A549 (cell line): ENCODE data around the gene TC2N. TPM values are rescaled to one million over a fixed set of nuclear protein-coding genes. Genes with fewer than 3 reads are reported as not detected.

ENCODE experiments used
- ATAC-seq, 2 experiments: fragments of 200-7000 bp in 1 of 2; fragments of >200 bp in 1 of 2; cut with Nextera tagmentation in 1 of 2; cut with Tn5 transposase in 1 of 2; 3 replicates each; pipeline versions ENCODE4 v1.8.0 to v1.9.1; 2018 to 2020; ENCODE audit warnings: mild to moderate bottlenecking in 1 of 2, moderate library complexity in 1 of 2
- CTCF ChIA-PET: fragments of 300-600 bp; sonication (Branson Sonifier 250); formaldehyde crosslinking; extraction: SDS; loops from one replicate; lab custom pipeline; 2021; ENCODE audit warnings: antibody characterized with exemption, inconsistent platforms; lab: Yijun Ruan, JAX
- POLR2A ChIA-PET: fragments of 350-600 bp; formaldehyde crosslinking; extraction: SDS; loops from one replicate; lab custom pipeline; 2021; ENCODE audit warnings: antibody characterized with exemption, inconsistent platforms; lab: Yijun Ruan, JAX
- DNase-seq, 2 experiments: peaks; one replicate each; pipeline versions ENCODE4 v3.0.0 to v3.0.0-alpha.2; 2011 to 2016; ENCODE audit warnings: low read depth in 1 of 2, low spot score in 1 of 2
- FAIRE-seq: peaks from 2 replicates; lab custom pipeline; 2011; peaks lifted over from hg19 to GRCh38; lab: Jason Lieb, UNC
- H3K27ac ChIP-seq, 2 experiments: fragments of >200 bp; sonication (Bioruptor Twin); formaldehyde crosslinking; 3 replicates each; pipeline ENCODE4 v1.5.1; 2016 to 2017
- H3K4me1 ChIP-seq: fragments of >200 bp; sonication (Bioruptor Twin); formaldehyde crosslinking; 3 replicates; pipeline ENCODE4 v1.6.1; 2016
- H3K4me2 ChIP-seq: fragments of >200 bp; sonication (Bioruptor Twin); formaldehyde crosslinking; 3 replicates; pipeline ENCODE4 v1.6.1; 2016
- H3K4me3 ChIP-seq: fragments of >200 bp; sonication (Bioruptor Twin); formaldehyde crosslinking; 3 replicates; pipeline ENCODE4 v1.5.1; 2016
- H3K9me3 ChIP-seq: fragments of >200 bp; sonication (Bioruptor Twin); formaldehyde crosslinking; 3 replicates; pipeline ENCODE4 v1.6.1; 2016
- BCL3 ChIP-seq: fragments of >200 bp; sonication (Bioruptor Twin); formaldehyde crosslinking; IDR thresholded peaks from 3 replicates; pipeline ENCODE4 v1.6.1; 2016
- CEBPB ChIP-seq, 2 experiments: fragments of >200 bp in 1 of 2; sonication (Bioruptor Twin) in 1 of 2; formaldehyde crosslinking in 1 of 2; IDR thresholded peaks; 2 replicates each; pipeline ENCODE4 v1.6.1; 2012 to 2016
- CHD4 ChIP-seq: fragments of 200-600 bp; sonication (generic); IDR thresholded peaks from 2 replicates; pipeline ENCODE4 v1.6.1; 2016; ENCODE audit warnings: antibody characterized with exemption, mild to moderate bottlenecking, borderline replicate concordance
- EHF ChIP-seq: fragments of 250-450 bp; sonication (Bioruptor Pico); IDR thresholded peaks from 2 replicates; pipeline ENCODE4 v1.5.0; 2020; ENCODE audit warnings: mild to moderate bottlenecking
- EP300 ChIP-seq, 2 experiments: fragments of >200 bp; sonication (Bioruptor Twin); formaldehyde crosslinking; IDR thresholded peaks; 2 replicates in 1 of 2; 3 replicates in 1 of 2; pipeline ENCODE4 v1.6.1; 2016 to 2017
- ESRRA ChIP-seq: fragments of 150-350 bp; IDR thresholded peaks from 2 replicates; pipeline ENCODE4 v1.6.1; 2014; ENCODE audit warnings: mild to moderate bottlenecking, low read length, borderline replicate concordance
- FOSB ChIP-seq: fragments of 250-450 bp; sonication (Bioruptor Pico); IDR thresholded peaks from 2 replicates; pipeline ENCODE4 v1.5.0; 2020; ENCODE audit warnings: mild to moderate bottlenecking, moderate library complexity
- HDAC2 ChIP-seq: fragments of 200-600 bp; sonication (generic); IDR thresholded peaks from 2 replicates; pipeline ENCODE4 v1.6.1; 2016
- HEYL ChIP-seq: fragments of 250-450 bp; sonication (Bioruptor Pico); IDR thresholded peaks from 2 replicates; pipeline ENCODE4 v1.8.0; 2021; ENCODE audit warnings: mild to moderate bottlenecking, moderate library complexity
- HOXB13 ChIP-seq: fragments of 250-450 bp; sonication (Bioruptor Pico); IDR thresholded peaks from 2 replicates; pipeline ENCODE4 v1.5.0; 2020; ENCODE audit warnings: low read depth, mild to moderate bottlenecking, moderate library complexity
- KDM1A ChIP-seq: fragments of 200-600 bp; sonication (generic); IDR thresholded peaks from 2 replicates; pipeline ENCODE4 v1.6.1; 2016; ENCODE audit warnings: low read depth, mild to moderate bottlenecking
- KDM5A ChIP-seq: fragments of 200-600 bp; sonication (generic); IDR thresholded peaks from 2 replicates; pipeline ENCODE4 v1.6.1; 2016; ENCODE audit warnings: antibody characterized with exemption, mild to moderate bottlenecking
- MAZ ChIP-seq: fragments of 150-350 bp; IDR thresholded peaks from 2 replicates; pipeline ENCODE4 v1.6.1; 2014; ENCODE audit warnings: antibody characterized with exemption, low read depth, low read length, borderline replicate concordance
- RAD21 ChIP-seq, 2 experiments: fragments of >200 bp in 1 of 2; sonication (Bioruptor Twin) in 1 of 2; formaldehyde crosslinking in 1 of 2; IDR thresholded peaks in 1 of 2; conservative IDR thresholded peaks in 1 of 2; 2 replicates in 1 of 2; 3 replicates in 1 of 2; pipeline ENCODE4 v1.6.1; 2012 to 2018; ENCODE audit warnings: inconsistent platforms in 1 of 2
- RARB ChIP-seq: fragments of 250-450 bp; sonication (Bioruptor Pico); IDR thresholded peaks from 2 replicates; pipeline ENCODE4 v1.8.0; 2021; ENCODE audit warnings: mild to moderate bottlenecking, moderate library complexity
- RFX5 ChIP-seq: fragments of 450-650 bp; IDR thresholded peaks from 2 replicates; pipeline ENCODE4 v1.7.1; 2014; ENCODE audit warnings: antibody characterized with exemption, mild to moderate bottlenecking, moderate library complexity
- RNF2 ChIP-seq: fragments of 200-600 bp; sonication (generic); IDR thresholded peaks from 2 replicates; pipeline ENCODE4 v1.6.1; 2016; ENCODE audit warnings: low read depth, mild to moderate bottlenecking, antibody characterized with exemption, moderate library complexity, borderline replicate concordance
- SREBF2 ChIP-seq: fragments of 450-650 bp; IDR thresholded peaks from 2 replicates; pipeline ENCODE4 v1.6.1; 2014; ENCODE audit warnings: mild to moderate bottlenecking, moderate library complexity
- ZC3H11A ChIP-seq: fragments of 450-650 bp; IDR thresholded peaks from 2 replicates; pipeline ENCODE4 v1.6.1; 2014; ENCODE audit warnings: antibody characterized with exemption, mild to moderate bottlenecking
- ZFP36 ChIP-seq: fragments of 450-650 bp; IDR thresholded peaks from 2 replicates; pipeline ENCODE4 v1.6.1; 2014; ENCODE audit warnings: borderline replicate concordance; ENCODE audit not compliant: partially characterized antibody
- ZSCAN20 ChIP-seq: fragments of 250-450 bp; sonication (Bioruptor Pico); IDR thresholded peaks from 2 replicates; pipeline ENCODE4 v1.8.0; 2022; ENCODE audit warnings: mild to moderate bottlenecking, moderate library complexity
- WGBS: methylation state at CpG from one replicate; pipeline ENCODE4 v1.1.6; 2017; ENCODE audit errors: missing lambda C conversion rate; 5-methylcytosine and 5-hydroxymethylcytosine counted together
- polyA plus RNA-seq, 4 experiments: library from polyadenylated mRNA; depleted of rRNA in 3 of 4; stranded (reverse); fragments of >200 nt; fragmentation: RNase III in 1 of 4; extraction: RNeasy Plus Mini Kit Qiagen cat#74134 plus additional on column Dnase treatment in 1 of 4; gene quantifications; 2 replicates in 3 of 4; 3 replicates in 1 of 4; pipeline ENCODE4 v1.2.3, GENCODE V29; 2011 to 2017
- TF ChIP-seq, protein P1 (sequence below): fragments of 200-600 bp; sonication (generic); IDR thresholded peaks from 2 replicates; pipeline ENCODE4 v1.6.1; 2016; ENCODE audit warnings: antibody characterized with exemption, mild to moderate bottlenecking, moderate library complexity

TC2N gene
- polyA plus RNA-seq, 2 of the 4 experiments (the other 2 are of a cell fraction) = 0.43 to 5.5 TPM

GRCh38 chr14:91870890-91871289 lies 3.6 kb upstream of the TC2N start:
- CTCF ChIA-PET = interaction anchor here (2.3 kb wide), 1 partner anchor 9 kb away, joined by 8 read pairs; no protein-coding TSS in a partner anchor
- H3K9me3 ChIP-seq = no peaks in the 10 kb centered on the region
- DNase-seq (no peak), FAIRE-seq (no peak), ATAC-seq (no peak)
- no peak overlapping the region for H3K4me3 ChIP-seq
- POLR2A ChIA-PET = no interaction called here
- H3K4me2 ChIP-seq = no peak overlapping the region
- peak overlapping the region; percentile 47 to 62; a peak in 2 of 6 replicates for H3K27ac ChIP-seq
- H3K4me1 ChIP-seq = peaks cover 52% of the 10 kb centered on the region
- WGBS = 41% methylated on average over 2 of the region's 2 CpGs
- TF ChIP-seq EHF (CRISPR knock-in tag) = no peak
- TF ChIP-seq ZFP36 = no peak
- no peak for TF ChIP-seq ESRRA
- no peak for TF ChIP-seq RAD21 (conservative IDR thresholded peaks at IDR 0.05 in 1 of 2, IDR thresholded peaks at IDR 0.05 in 1 of 2)
- TF ChIP-seq HEYL = no peak
- no peak for TF ChIP-seq SREBF2
- TF ChIP-seq CHD4 = no peak
- TF ChIP-seq, all 56 proteins: peak for 0

GRCh38 chr14:91870001-91870400 lies 2.7 kb upstream of the TC2N start:
- Histone ChIP-seq H3K4me1 (peaks cover 43% of the 10 kb centered on the region), H3K9me3 (no peaks in the 10 kb centered on the region), H3K4me3 (no peak overlapping the region), H3K27ac (peak overlapping the region; percentile 33 to 47; a peak in 4 of 6 replicates), H3K4me2 (peak overlapping the region; percentile 48)
- TF ChIP-seq ZC3H11A (no peak), RFX5 (no peak), ZSCAN20 (no peak), FOSB (CRISPR knock-in tag) (no peak), MAZ (no peak), CEBPB (IDR thresholded peaks at IDR 0.05) (no peak)
- CTCF ChIA-PET = interaction anchor here (0.6 to 1.2 kb wide), 2 partner anchors 11 to 32 kb away, joined by 3 to 4 read pairs; no protein-coding TSS in a partner anchor
- WGBS = 45% methylated on average over 14 of the region's 16 CpGs
- DNase-seq = peak in 1 of 2 experiments; percentile 15
- ATAC-seq = no peak; a peak in 1 of 6 replicates
- FAIRE-seq = no peak
- POLR2A ChIA-PET = no interaction called here

- POLR2A ChIA-PET = no interaction called here
- CTCF ChIA-PET = interaction anchor here (0.6 to 1.2 kb wide), 2 partner anchors 10 to 31 kb away, joined by 3 to 4 read pairs; no protein-coding TSS in a partner anchor
- ATAC-seq = no peak
- peak overlapping the region; percentile 33 to 47; a peak in 4 of 6 replicates for H3K27ac ChIP-seq
- peaks cover 43% of the 10 kb centered on the region for H3K4me1 ChIP-seq
- TF ChIP-seq RNF2 (no peak), FOSB (CRISPR knock-in tag) (no peak), RARB (CRISPR knock-in tag) (no peak), RAD21 (conservative IDR thresholded peaks at IDR 0.05 in 1 of 2, IDR thresholded peaks at IDR 0.05 in 1 of 2) (no peak), HEYL (no peak), BCL3 (no peak)
- peak overlapping the region; percentile 48 for H3K4me2 ChIP-seq
- FAIRE-seq = no peak
- WGBS = 53% methylated on average over 8 of the region's 8 CpGs
- no peak overlapping the region for H3K4me3 ChIP-seq
- DNase-seq = no peak
- no peaks in the 10 kb centered on the region for H3K9me3 ChIP-seq
Observed at GRCh38 chr14:91869556-91869955, 2.2 kb upstream of the TC2N start.

DNA sequence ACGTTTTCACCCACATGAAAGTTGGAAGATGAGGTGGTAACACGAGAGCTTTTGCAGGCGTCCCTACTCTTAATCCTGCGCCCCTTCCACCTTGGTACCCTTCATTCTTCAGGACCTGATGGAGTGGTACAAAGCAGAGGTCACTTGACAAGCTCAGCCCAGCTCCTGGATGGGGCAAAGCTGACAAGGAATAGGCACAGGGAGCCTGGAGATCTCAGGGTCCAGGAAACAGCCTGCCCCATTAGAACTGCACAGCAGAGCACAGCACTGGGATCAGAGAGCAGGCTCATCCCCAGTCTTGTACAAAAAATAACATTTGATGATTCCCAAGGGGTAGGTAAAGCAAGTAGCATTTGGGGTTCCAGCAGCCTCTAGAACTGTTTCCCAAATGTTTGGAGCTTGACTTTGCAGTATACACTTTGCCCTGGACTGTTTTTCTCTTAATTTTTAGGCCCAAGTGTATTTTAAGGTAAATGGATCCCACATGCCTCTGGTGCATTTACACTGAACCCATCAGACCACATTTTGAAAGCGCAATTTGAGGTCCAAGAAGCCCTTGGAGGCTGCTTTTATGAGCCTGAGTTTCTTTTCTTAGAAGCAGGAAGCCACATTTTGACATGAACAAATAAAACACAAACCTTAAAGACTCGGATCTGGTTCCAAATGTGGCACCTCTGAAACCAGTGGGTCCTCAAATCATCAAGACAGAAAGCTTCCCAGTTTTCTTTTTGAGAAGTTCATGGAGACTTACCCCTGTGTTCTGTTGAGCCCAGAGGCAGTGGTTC lies 633 bp downstream of the TC2N start:
- ATAC-seq = no peak
- H3K4me3 ChIP-seq = no peak overlapping the region
- FAIRE-seq = no peak
- CTCF ChIA-PET = interaction anchor here (0.8 to 1.1 kb wide), 2 partner anchors 8 to 45 kb away, joined by 3 read pairs; no protein-coding TSS in a partner anchor
- 66% methylated on average over 6 of the region's 6 CpGs for WGBS
- no peak overlapping the region for H3K4me2 ChIP-seq
- no peaks in the 10 kb centered on the region for H3K9me3 ChIP-seq
- TF ChIP-seq, protein P1, sequence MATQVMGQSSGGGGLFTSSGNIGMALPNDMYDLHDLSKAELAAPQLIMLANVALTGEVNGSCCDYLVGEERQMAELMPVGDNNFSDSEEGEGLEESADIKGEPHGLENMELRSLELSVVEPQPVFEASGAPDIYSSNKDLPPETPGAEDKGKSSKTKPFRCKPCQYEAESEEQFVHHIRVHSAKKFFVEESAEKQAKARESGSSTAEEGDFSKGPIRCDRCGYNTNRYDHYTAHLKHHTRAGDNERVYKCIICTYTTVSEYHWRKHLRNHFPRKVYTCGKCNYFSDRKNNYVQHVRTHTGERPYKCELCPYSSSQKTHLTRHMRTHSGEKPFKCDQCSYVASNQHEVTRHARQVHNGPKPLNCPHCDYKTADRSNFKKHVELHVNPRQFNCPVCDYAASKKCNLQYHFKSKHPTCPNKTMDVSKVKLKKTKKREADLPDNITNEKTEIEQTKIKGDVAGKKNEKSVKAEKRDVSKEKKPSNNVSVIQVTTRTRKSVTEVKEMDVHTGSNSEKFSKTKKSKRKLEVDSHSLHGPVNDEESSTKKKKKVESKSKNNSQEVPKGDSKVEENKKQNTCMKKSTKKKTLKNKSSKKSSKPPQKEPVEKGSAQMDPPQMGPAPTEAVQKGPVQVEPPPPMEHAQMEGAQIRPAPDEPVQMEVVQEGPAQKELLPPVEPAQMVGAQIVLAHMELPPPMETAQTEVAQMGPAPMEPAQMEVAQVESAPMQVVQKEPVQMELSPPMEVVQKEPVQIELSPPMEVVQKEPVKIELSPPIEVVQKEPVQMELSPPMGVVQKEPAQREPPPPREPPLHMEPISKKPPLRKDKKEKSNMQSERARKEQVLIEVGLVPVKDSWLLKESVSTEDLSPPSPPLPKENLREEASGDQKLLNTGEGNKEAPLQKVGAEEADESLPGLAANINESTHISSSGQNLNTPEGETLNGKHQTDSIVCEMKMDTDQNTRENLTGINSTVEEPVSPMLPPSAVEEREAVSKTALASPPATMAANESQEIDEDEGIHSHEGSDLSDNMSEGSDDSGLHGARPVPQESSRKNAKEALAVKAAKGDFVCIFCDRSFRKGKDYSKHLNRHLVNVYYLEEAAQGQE = no peak
- TF ChIP-seq KDM1A = no peak
- no peak for TF ChIP-seq HOXB13 (CRISPR knock-in tag)
- TF ChIP-seq SREBF2 = no peak
- TF ChIP-seq MAZ = no peak
- no peak for TF ChIP-seq KDM5A
- TF ChIP-seq ZFP36 = no peak
- TF ChIP-seq EP300 (IDR thresholded peaks at IDR 0.05) = no peak
- no peak for TF ChIP-seq HDAC2
- TF ChIP-seq RARB (CRISPR knock-in tag) = no peak
- no peak for TF ChIP-seq CEBPB (IDR thresholded peaks at IDR 0.05)
- no peak for TF ChIP-seq RFX5
- TF ChIP-seq CHD4 = no peak
- TF ChIP-seq, all 56 proteins: peak for 0
- no peak for DNase-seq
- Histone ChIP-seq H3K4me1 (peaks cover 24% of the 10 kb centered on the region), H3K27ac (no peak overlapping the region)
- POLR2A ChIA-PET = no interaction called here
